Measurements from ENCODE around the gene RPLP2. TPM values are rescaled to one million over a fixed set of nuclear protein-coding genes. Genes with fewer than 3 reads are reported as not detected.
A peak's percentile ranks its signal among the peaks of the same experiment; 100 is the strongest.

RPLP2 gene
- total RNA-seq, 2 donors from 2014 or later, result 170 to 221 TPM

DNA sequence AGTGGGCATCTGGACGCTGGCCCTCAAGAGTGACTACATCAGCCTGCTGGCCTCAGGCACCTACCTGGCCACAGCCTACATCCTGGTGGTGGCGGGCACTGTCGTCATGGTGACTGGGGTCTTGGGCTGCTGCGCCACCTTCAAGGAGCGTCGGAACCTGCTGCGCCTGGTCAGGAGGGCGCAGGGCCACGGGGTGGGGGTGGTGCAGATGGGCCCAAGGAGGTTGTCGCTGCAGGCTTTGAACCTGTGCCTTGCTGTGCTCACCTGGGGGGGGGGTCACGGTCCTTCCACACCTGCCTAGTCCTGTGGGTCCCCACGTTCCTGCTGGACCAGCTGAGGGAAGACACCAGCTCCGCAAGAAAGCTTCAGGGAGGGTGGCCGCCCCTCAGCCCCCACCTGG lies 26.5 kb downstream of the RPLP2 start:
- Histone ChIP-seq H3K4me3 (no peak overlapping the region), H3K9me3 (no peaks in the 10 kb centered on the region), H3K27me3 (replicated peaks; ENCODE audit: insufficient read depth) (no peaks in the 10 kb centered on the region), H3K4me1 (ENCODE audit: control insufficient read depth in 1 of 2, low read depth in 2 of 2) (peaks cover 28 to 58% of the 10 kb centered on the region in 2 donors), H3K27ac (peak overlapping the region in 1 of 2 donors; percentile 99), H3K36me3 (peaks cover 36% of the 10 kb centered on the region)
- TF ChIP-seq, protein P1, sequence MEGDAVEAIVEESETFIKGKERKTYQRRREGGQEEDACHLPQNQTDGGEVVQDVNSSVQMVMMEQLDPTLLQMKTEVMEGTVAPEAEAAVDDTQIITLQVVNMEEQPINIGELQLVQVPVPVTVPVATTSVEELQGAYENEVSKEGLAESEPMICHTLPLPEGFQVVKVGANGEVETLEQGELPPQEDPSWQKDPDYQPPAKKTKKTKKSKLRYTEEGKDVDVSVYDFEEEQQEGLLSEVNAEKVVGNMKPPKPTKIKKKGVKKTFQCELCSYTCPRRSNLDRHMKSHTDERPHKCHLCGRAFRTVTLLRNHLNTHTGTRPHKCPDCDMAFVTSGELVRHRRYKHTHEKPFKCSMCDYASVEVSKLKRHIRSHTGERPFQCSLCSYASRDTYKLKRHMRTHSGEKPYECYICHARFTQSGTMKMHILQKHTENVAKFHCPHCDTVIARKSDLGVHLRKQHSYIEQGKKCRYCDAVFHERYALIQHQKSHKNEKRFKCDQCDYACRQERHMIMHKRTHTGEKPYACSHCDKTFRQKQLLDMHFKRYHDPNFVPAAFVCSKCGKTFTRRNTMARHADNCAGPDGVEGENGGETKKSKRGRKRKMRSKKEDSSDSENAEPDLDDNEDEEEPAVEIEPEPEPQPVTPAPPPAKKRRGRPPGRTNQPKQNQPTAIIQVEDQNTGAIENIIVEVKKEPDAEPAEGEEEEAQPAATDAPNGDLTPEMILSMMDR (IDR thresholded peaks at IDR 0.05), result no peak
- ATAC-seq (ENCODE audit: insufficient number of reproducible peaks, low FRiP score, low read depth) (no peak), DNase-seq (ENCODE audit: low spot score) (no peak)

DNA sequence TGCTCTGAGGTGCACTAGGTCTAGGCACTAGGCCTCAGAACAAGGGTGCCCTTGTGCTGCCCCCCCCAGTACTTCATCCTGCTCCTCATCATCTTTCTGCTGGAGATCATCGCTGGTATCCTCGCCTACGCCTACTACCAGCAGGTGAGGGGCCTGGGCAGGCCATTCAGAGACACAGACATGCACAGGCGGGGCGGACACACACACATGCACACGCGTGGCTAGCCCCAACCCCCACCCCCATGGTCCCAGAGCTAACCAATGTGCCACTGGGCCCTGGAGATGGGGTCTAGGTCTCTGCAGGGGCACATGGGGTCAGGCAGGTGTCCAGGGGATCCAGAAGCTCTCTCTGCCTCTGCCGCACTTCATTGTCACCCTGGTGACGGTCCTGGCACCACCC lies 26.9 kb downstream of the RPLP2 start:
- Histone ChIP-seq H3K4me1 (ENCODE audit: control insufficient read depth in 1 of 2, low read depth in 2 of 2) (peaks cover 30 to 59% of the 10 kb centered on the region in 2 donors), H3K27me3 (replicated peaks; ENCODE audit: insufficient read depth) (no peaks in the 10 kb centered on the region), H3K27ac (peak overlapping the region in 1 of 2 donors; percentile 99), H3K9me3 (no peaks in the 10 kb centered on the region), H3K4me3 (no peak overlapping the region), H3K36me3 (peaks cover 36% of the 10 kb centered on the region)
- no peak for DNase-seq (ENCODE audit: low spot score)
- no peak for ATAC-seq (ENCODE audit: insufficient number of reproducible peaks, low FRiP score, low read depth)
- TF ChIP-seq, protein P1 (IDR thresholded peaks at IDR 0.05), result no peak

DNA sequence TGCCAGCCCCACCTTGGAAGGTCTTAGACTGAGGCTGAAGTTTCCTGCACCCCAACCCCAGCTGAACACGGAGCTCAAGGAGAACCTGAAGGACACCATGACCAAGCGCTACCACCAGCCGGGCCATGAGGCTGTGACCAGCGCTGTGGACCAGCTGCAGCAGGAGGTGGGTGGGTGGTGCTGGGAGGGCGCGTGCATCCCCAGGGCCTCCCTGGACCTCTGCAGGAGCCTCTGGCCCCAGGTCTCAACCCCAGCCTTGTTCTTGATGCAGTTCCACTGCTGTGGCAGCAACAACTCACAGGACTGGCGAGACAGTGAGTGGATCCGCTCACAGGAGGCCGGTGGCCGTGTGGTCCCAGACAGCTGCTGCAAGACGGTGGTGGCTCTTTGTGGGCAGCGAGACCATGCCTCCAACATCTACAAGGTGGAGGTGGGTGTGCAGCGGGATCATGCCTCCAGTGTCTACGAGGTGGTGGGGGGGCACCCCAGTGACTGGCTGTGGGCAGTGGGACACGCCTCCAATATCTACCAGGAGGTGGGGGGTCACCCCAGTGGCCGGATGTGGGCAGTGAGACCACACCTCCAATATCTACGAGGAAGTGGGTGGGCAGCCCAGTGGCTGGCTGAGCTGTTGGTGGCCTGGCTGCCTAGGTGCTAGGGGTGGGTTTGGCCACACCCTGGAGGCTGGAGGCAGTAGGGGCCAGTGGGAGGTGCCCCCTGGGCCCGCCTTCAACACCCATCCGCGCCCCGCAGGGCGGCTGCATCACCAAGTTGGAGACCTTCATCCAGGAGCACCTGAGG lies 27.6 kb downstream of the RPLP2 start:
- Histone ChIP-seq H3K4me1 (ENCODE audit: control insufficient read depth in 1 of 2, low read depth in 2 of 2) (peaks cover 25 to 52% of the 10 kb centered on the region in 2 donors), H3K36me3 (peaks cover 36% of the 10 kb centered on the region), H3K4me3 (no peak overlapping the region), H3K27ac (peak overlapping the region in 1 of 2 donors; percentile 99), H3K9me3 (no peaks in the 10 kb centered on the region), H3K27me3 (replicated peaks; ENCODE audit: insufficient read depth) (no peaks in the 10 kb centered on the region)
- ATAC-seq (ENCODE audit: insufficient number of reproducible peaks, low FRiP score, low read depth), result no peak
- TF ChIP-seq, protein P1 (IDR thresholded peaks at IDR 0.05), result no peak
- no peak for DNase-seq (ENCODE audit: low spot score)

DNA sequence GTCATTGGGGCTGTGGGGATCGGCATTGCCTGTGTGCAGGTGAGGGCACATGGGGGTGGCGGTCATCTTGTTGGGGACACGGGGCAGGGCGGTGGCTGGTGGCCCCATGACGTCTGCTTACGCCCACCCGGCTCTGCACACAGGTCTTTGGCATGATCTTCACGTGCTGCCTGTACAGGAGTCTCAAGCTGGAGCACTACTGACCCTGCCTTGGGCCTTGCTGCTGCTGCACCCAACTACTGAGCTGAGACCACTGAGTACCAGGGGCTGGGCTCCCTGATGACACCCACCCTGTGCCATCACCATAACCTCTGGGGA lies 28.2 kb downstream of the RPLP2 start:
- ATAC-seq (ENCODE audit: insufficient number of reproducible peaks, low FRiP score, low read depth) (no peak), DNase-seq (ENCODE audit: low spot score) (no peak)
- H3K4me3 ChIP-seq, result no peak overlapping the region
- H3K9me3 ChIP-seq, result no peaks in the 10 kb centered on the region
- H3K4me1 ChIP-seq (ENCODE audit: control insufficient read depth in 1 of 2, low read depth in 2 of 2), result peaks cover 23 to 50% of the 10 kb centered on the region in 2 donors
- H3K27ac ChIP-seq, result no peak overlapping the region
- H3K27me3 ChIP-seq (replicated peaks; ENCODE audit: insufficient read depth), result no peaks in the 10 kb centered on the region
- H3K36me3 ChIP-seq, result peaks cover 36% of the 10 kb centered on the region
- TF ChIP-seq, protein P1 (IDR thresholded peaks at IDR 0.05), result no peak

DNA sequence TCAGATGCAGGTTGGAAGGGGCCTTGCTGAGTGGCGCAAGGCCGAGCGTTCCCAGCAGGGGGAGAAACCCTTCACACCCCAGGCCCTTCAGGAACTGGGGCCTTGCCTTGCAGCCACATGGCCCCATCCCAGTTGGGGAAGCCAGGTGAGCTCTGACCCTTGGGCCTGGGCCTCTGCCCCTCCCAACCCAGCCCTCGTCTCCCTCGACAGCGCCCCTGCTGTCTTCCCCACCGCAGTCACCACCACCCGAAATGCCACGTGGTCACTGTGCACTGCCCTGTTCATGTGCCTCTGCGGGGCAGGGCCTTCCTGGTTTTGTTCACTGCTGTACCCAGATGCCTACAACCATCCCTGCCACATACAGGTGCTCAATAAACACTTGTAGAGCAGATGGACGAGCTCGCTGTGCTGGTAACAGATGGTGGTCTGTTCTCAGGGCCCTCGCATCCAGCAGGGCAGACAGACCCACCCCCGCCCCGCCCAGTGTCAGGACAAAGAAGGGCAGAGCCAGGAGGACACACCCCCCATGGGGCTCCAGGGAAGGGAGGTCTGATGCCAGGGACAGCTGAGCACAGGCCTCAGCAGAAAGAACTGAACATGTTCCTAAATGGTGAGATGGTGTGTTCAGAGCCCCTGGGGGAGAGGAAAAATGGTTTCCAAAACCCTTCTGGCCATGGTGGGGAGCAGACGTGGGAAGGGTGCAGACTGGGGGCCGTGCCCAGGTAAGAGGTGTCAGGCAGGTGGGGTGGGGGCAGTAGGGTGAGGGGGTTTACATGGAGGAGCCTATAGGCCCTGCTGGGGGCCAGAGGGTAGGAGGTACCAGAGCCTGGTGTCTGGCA lies 28.9 kb downstream of the RPLP2 start:
- H3K27ac ChIP-seq, result no peak overlapping the region

More for the DNA sequence above, 28.9 kb downstream of the RPLP2 start:
- DNase-seq (ENCODE audit: low spot score), result no peak
- Histone ChIP-seq H3K27me3 (replicated peaks; ENCODE audit: insufficient read depth) (no peaks in the 10 kb centered on the region), H3K4me1 (ENCODE audit: control insufficient read depth in 1 of 2, low read depth in 2 of 2) (peaks cover 28 to 52% of the 10 kb centered on the region in 2 donors), H3K4me3 (no peak overlapping the region), H3K36me3 (peaks cover 36% of the 10 kb centered on the region), H3K9me3 (no peaks in the 10 kb centered on the region)
- ATAC-seq (ENCODE audit: insufficient number of reproducible peaks, low FRiP score, low read depth), result no peak
- TF ChIP-seq, protein P1 (IDR thresholded peaks at IDR 0.05), result no peak

Measured in thoracic aorta (tissue), 2 donors.